DND-41 (cell line): ENCODE data around the gene B3GALNT2.

Experiments used
- ATAC-seq: fragments of 200-7000 bp; cut with Tn5 transposase; 3 replicates; pipeline ENCODE4 v1.9.1; 2021; ENCODE audit warnings: low read depth; ENCODE audit not compliant: insufficient read depth
- DNase-seq: peaks from one replicate; pipeline ENCODE4 v3.0.0-alpha.2; 2020
- H2AFZ ChIP-seq: 2 replicates; pipeline ENCODE4 v1.6.0; 2012; ENCODE audit warnings: low read depth, low read length
- H3K27ac ChIP-seq: 2 replicates; pipeline ENCODE4 v1.5.1; 2012; ENCODE audit warnings: low read length, inconsistent platforms
- H3K27me3 ChIP-seq: fragments of 200-600 bp; sonication (generic); 2 replicates; pipeline ENCODE4 v1.6.0; 2012; ENCODE audit warnings: low read length, mild to moderate bottlenecking, inconsistent platforms; ENCODE audit not compliant: insufficient read depth, poor library complexity
- H3K36me3 ChIP-seq: 2 replicates; pipeline ENCODE4 v1.5.1; 2012; ENCODE audit warnings: low read length, inconsistent platforms; ENCODE audit not compliant: insufficient read depth
- H3K4me1 ChIP-seq: 2 replicates; pipeline ENCODE4 v1.5.1; 2012; ENCODE audit warnings: mild to moderate bottlenecking, low read length; ENCODE audit not compliant: insufficient read depth
- H3K4me2 ChIP-seq: 2 replicates; pipeline ENCODE4 v1.6.0; 2012; ENCODE audit warnings: mild to moderate bottlenecking, moderate library complexity, low read length, inconsistent platforms; ENCODE audit not compliant: insufficient read depth
- H3K4me3 ChIP-seq, 2 experiments: fragments of 200-600 bp in 1 of 2; shearing (Covaris generic) in 1 of 2; 2 replicates each; pipeline ENCODE4 v1.5.1; 2012 to 2016; ENCODE audit warnings: inconsistent platforms in 2 of 2, low read length in 2 of 2, mild to moderate bottlenecking in 2 of 2, low read depth in 1 of 2, moderate library complexity in 1 of 2
- H3K79me2 ChIP-seq: 2 replicates; pipeline ENCODE4 v1.6.0; 2012; ENCODE audit warnings: low read length, inconsistent platforms; ENCODE audit not compliant: insufficient read depth
- H3K9ac ChIP-seq: 2 replicates; pipeline ENCODE4 v1.6.0; 2012; ENCODE audit warnings: low read depth, mild to moderate bottlenecking, inconsistent platforms, low read length, moderate library complexity
- H3K9me3 ChIP-seq: 2 replicates; pipeline ENCODE4 v1.5.1; 2012; ENCODE audit warnings: low read length, moderate library complexity, mild to moderate bottlenecking, inconsistent platforms; ENCODE audit not compliant: insufficient read depth, severe bottlenecking
- H4K20me1 ChIP-seq: 2 replicates; pipeline ENCODE4 v1.6.0; 2012; ENCODE audit warnings: low read length; ENCODE audit not compliant: insufficient read depth
- CTCF ChIP-seq: IDR thresholded peaks from 2 replicates; pipeline ENCODE4 v1.5.1; 2012; ENCODE audit warnings: borderline replicate concordance, low read length, moderate library complexity, mild to moderate bottlenecking; ENCODE audit not compliant: poor library complexity, severe bottlenecking; ENCODE audit errors: extremely low read depth
- EZH2 ChIP-seq: IDR thresholded peaks from 3 replicates; pipeline ENCODE4 v1.6.1; 2012; ENCODE audit warnings: borderline replicate concordance, low read depth, mild to moderate bottlenecking, moderate library complexity, low read length, inconsistent platforms; ENCODE audit not compliant: severe bottlenecking

B3GALNT2 gene

DNA sequence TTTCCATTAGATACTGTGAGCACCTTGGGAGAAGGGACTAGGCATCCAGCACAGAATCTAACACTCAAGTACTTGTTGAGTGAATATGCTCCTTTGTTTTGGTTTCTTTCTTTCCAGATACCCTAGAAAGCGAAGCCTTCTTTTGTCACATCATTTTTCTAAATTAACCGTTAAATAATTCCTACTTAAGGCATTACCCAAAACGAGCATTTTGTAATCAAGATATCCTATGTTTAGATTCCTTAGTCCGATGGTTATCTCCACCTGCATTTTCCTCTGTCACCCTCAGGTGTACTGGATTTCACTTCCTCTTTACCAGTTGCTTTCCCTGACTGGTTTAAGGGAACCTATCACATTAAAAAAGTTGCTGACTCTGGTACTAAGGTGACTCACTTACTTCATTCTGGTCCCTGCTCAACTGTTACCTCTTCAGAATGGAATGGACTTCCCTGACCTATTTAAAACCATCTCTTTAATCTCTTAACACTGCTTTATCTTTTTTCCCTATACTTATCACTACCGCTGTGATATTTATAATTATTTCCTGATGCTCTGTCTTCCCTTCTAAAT is 3.2 kb downstream of the B3GALNT2 start:
- H3K27ac ChIP-seq = no peak overlapping the region
- peaks cover 3% of the 10 kb centered on the region; the same call in 1 of the 2 replicates for H4K20me1 ChIP-seq

DNA sequence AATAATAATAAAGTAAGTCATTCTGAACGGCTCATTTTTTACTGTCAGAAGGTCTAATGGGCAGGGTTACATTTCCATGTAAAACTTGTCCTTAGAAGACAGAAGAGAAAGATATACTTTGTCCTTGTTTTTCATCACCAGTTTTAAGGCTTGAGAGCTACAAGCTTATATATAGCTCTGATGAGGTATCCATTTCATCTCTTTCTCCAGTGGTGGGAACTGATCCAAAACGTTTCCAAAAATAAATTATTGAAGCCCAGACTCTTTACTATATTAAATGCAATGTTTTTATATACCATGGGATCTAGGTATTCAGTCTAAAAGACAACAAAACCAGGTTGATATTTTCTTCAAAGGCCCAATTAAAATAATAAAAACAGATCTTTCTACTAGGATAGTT is 8.7 kb downstream of the B3GALNT2 start:
- peaks cover 3% of the 10 kb centered on the region; the same call in 1 of the 2 replicates for H4K20me1 ChIP-seq
- H2AFZ ChIP-seq = no peak overlapping the region
- H3K4me3 ChIP-seq = no peak overlapping the region
- H3K27me3 ChIP-seq = no peaks in the 10 kb centered on the region
- H3K79me2 ChIP-seq = peaks cover 31% of the 10 kb centered on the region
- ATAC-seq (no peak), DNase-seq (no peak)
- H3K9ac ChIP-seq = no peak overlapping the region
- no peak overlapping the region for H3K27ac ChIP-seq
- H3K4me2 ChIP-seq = no peak overlapping the region
- no peaks in the 10 kb centered on the region for H3K9me3 ChIP-seq
- peaks cover 9% of the 10 kb centered on the region for H3K4me1 ChIP-seq
- H3K36me3 ChIP-seq = peaks cover 46% of the 10 kb centered on the region
- no peak for TF ChIP-seq EZH2
- TF ChIP-seq CTCF = no peak

More for the DNA sequence above, 3.2 kb downstream of the B3GALNT2 start:
- no peak for DNase-seq
- no peak overlapping the region for H3K4me3 ChIP-seq
- ATAC-seq = no peak
- TF ChIP-seq CTCF = no peak
- no peak for TF ChIP-seq EZH2
- no peak overlapping the region; the same call in 1 of the 2 replicates for H3K4me2 ChIP-seq
- no peaks in the 10 kb centered on the region; the same call in 1 of the 2 replicates for H3K36me3 ChIP-seq
- H2AFZ ChIP-seq = no peak overlapping the region
- peaks cover 23% of the 10 kb centered on the region for H3K4me1 ChIP-seq
- H3K9ac ChIP-seq = no peak overlapping the region
- peaks cover 67% of the 10 kb centered on the region for H3K79me2 ChIP-seq
- no peaks in the 10 kb centered on the region for H3K27me3 ChIP-seq
- H3K9me3 ChIP-seq = no peaks in the 10 kb centered on the region

DNA sequence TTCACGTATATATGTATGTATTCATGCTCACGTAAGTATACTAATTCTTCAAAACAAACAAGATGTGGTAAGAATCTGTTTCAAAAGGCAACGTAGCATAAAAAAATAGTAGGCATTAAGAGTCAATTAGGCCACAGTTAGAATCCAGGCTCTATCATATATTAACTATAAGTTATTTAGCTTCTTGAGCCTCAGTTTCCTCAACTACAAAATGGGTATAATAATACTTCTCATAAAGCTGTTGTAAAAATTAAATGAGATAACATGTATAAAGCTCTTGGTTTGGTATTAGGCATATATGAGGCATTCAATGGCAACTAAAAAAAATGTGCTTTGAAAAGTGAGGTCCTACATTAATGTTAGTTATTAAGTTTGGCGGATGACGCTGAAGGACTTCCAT is 9.2 kb downstream of the B3GALNT2 start:
- no peak overlapping the region for H3K4me2 ChIP-seq
- no peak overlapping the region for H3K9ac ChIP-seq
- no peak for ATAC-seq
- DNase-seq = no peak
- peaks cover 46% of the 10 kb centered on the region for H3K36me3 ChIP-seq
- H3K27ac ChIP-seq = no peak overlapping the region
- H4K20me1 ChIP-seq = peaks cover 3% of the 10 kb centered on the region; the same call in 1 of the 2 replicates
- H3K9me3 ChIP-seq = no peaks in the 10 kb centered on the region
- H3K79me2 ChIP-seq = peaks cover 26% of the 10 kb centered on the region
- H2AFZ ChIP-seq = no peak overlapping the region
- no peaks in the 10 kb centered on the region for H3K27me3 ChIP-seq
- H3K4me1 ChIP-seq = peaks cover 9% of the 10 kb centered on the region
- H3K4me3 ChIP-seq = no peak overlapping the region
- TF ChIP-seq EZH2 = no peak
- no peak for TF ChIP-seq CTCF
